Mesenchymal stem cell (in vitro differentiated cells and primary cell): ENCODE results near the gene IGFBP2.

ENCODE experiments used
- DNase-seq: peaks from one replicate; pipeline ENCODE4 v3.0.0-alpha.2; 2013
- H2AFZ ChIP-seq: one replicate; pipeline ENCODE4 v1.6.1; 2013; ENCODE audit warnings: low read depth, mild to moderate bottlenecking, control low read depth, inconsistent platforms, low read length, moderate library complexity
- H2AK5ac ChIP-seq: 2 replicates; pipeline ENCODE4 v1.6.1; 2013; ENCODE audit warnings: low read length, moderate library complexity, mild to moderate bottlenecking, inconsistent platforms; ENCODE audit not compliant: severe bottlenecking
- H2BK120ac ChIP-seq: one replicate; pipeline ENCODE4 v1.6.1; 2013; ENCODE audit warnings: low read depth, mild to moderate bottlenecking, inconsistent platforms, low read length, moderate library complexity
- H2BK12ac ChIP-seq, 2 experiments: one replicate each; pipeline ENCODE4 v1.6.1; 2013; ENCODE audit warnings: inconsistent platforms in 2 of 2, low read length in 2 of 2, mild to moderate bottlenecking in 2 of 2, moderate library complexity in 2 of 2, control low read depth in 1 of 2
- H2BK15ac ChIP-seq: one replicate; pipeline ENCODE4 v1.6.1; 2013; ENCODE audit warnings: mild to moderate bottlenecking, low read depth, inconsistent platforms; ENCODE audit not compliant: poor library complexity, severe bottlenecking
- H2BK5ac ChIP-seq: 2 replicates; pipeline ENCODE4 v1.6.1; 2013; ENCODE audit warnings: low read depth, mild to moderate bottlenecking, low read length, control low read depth, inconsistent platforms; ENCODE audit not compliant: poor library complexity, severe bottlenecking
- H3K14ac ChIP-seq, 2 experiments: one replicate each; pipeline ENCODE4 v1.6.1; 2013; ENCODE audit warnings: inconsistent platforms in 2 of 2, low read length in 2 of 2, control low read depth in 1 of 2, mild to moderate bottlenecking in 1 of 2, moderate library complexity in 1 of 2
- H3K18ac ChIP-seq, 2 experiments: one replicate each; pipeline ENCODE4 v1.6.1; 2013; ENCODE audit warnings: inconsistent platforms in 2 of 2, low read length in 2 of 2, control low read depth in 1 of 2, low read depth in 1 of 2, mild to moderate bottlenecking in 1 of 2
- H3K23ac ChIP-seq, 2 experiments: one replicate each; pipeline ENCODE4 v1.6.1; 2013; ENCODE audit warnings: inconsistent platforms in 2 of 2, low read length in 2 of 2, mild to moderate bottlenecking in 2 of 2, moderate library complexity in 2 of 2, control low read depth in 1 of 2
- H3K27ac ChIP-seq: 2 replicates; pipeline ENCODE4 v1.5.1; 2013; ENCODE audit warnings: mild to moderate bottlenecking, moderate library complexity, low read length, control low read depth, inconsistent platforms; ENCODE audit not compliant: poor library complexity, severe bottlenecking
- H3K27me3 ChIP-seq, 2 experiments: 2 replicates each; pipeline versions ENCODE4 v1.6.1 to v1.7.0; 2013; ENCODE audit warnings: low read length in 2 of 2, mild to moderate bottlenecking in 2 of 2, moderate library complexity in 2 of 2, control low read depth in 1 of 2, inconsistent platforms in 1 of 2; ENCODE audit not compliant: control insufficient read depth in 1 of 2, insufficient read depth in 1 of 2
- H3K36me3 ChIP-seq, 2 experiments: 2 replicates each; pipeline versions ENCODE4 v1.6.1 to v1.7.0; 2013; ENCODE audit warnings: low read length in 2 of 2, control low read depth in 1 of 2, inconsistent platforms in 1 of 2, low read depth in 1 of 2, mild to moderate bottlenecking in 1 of 2; ENCODE audit not compliant: insufficient read depth in 2 of 2, control insufficient read depth in 1 of 2
- H3K4ac ChIP-seq, 2 experiments: one replicate each; pipeline ENCODE4 v1.6.1; 2013; ENCODE audit warnings: inconsistent platforms in 2 of 2, low read length in 2 of 2, mild to moderate bottlenecking in 2 of 2, moderate library complexity in 2 of 2, control low read depth in 1 of 2, low read depth in 1 of 2
- H3K4me1 ChIP-seq: 2 replicates; pipeline ENCODE4 v1.6.1; 2013; ENCODE audit warnings: low read depth, low read length, control low read depth; ENCODE audit not compliant: control insufficient read depth, insufficient read depth
- H3K4me2 ChIP-seq: 2 replicates; pipeline ENCODE4 v1.6.1; 2013; ENCODE audit warnings: low read length, mild to moderate bottlenecking, inconsistent platforms; ENCODE audit not compliant: poor library complexity, severe bottlenecking
- H3K4me3 ChIP-seq, 2 experiments: 2 replicates each; pipeline versions ENCODE4 v1.5.1 to v1.7.0; 2013; ENCODE audit warnings: low read length in 2 of 2, mild to moderate bottlenecking in 2 of 2, control low read depth in 1 of 2, low read depth in 1 of 2; ENCODE audit not compliant: insufficient read depth in 1 of 2
- H3K79me1 ChIP-seq: replicated peaks from 2 replicates; pipeline ENCODE4 v1.6.1; 2013; ENCODE audit warnings: mild to moderate bottlenecking, control low read depth, low read length, inconsistent platforms; ENCODE audit not compliant: poor library complexity, severe bottlenecking
- H3K9ac ChIP-seq: 2 replicates; pipeline ENCODE4 v1.7.0; 2013; ENCODE audit warnings: mild to moderate bottlenecking, low read length, moderate library complexity
- H3K9me3 ChIP-seq: 2 replicates; pipeline ENCODE4 v1.7.0; 2013; ENCODE audit warnings: mild to moderate bottlenecking, low read length; ENCODE audit not compliant: control insufficient read depth
- H4K8ac ChIP-seq: one replicate; pipeline ENCODE4 v1.6.1; 2013; ENCODE audit warnings: inconsistent platforms, mild to moderate bottlenecking, low read length, moderate library complexity
- H4K91ac ChIP-seq: one replicate; pipeline ENCODE4 v1.6.1; 2013; ENCODE audit warnings: mild to moderate bottlenecking, low read length, inconsistent platforms
- WGBS: methylation state at CpG from one replicate; pipeline ENCODE4 v1.1.7; 2013; ENCODE audit warnings: mixed read lengths; 5-methylcytosine and 5-hydroxymethylcytosine counted together

IGFBP2 gene

DNA sequence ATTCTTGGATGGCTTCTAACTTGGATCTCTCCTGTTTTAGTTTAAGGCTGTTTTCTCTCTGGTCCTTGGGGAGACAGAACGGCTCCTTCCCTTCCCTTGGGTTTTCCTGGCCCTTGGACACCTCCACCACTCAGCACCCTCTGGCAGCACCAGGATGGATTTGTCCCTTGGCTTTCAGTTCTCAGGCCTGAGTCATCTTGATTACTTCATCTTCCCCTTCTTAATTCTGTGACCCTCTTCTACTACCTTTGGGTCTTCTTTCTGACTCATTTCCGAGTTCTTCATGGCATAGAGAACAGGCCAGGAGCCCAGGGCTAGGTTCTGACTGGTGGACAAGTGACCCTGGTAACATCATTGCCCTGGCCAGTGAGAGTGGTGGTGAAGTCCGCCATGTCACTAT, 14.9 kb downstream of the IGFBP2 start:
- no peak overlapping the region for H3K27ac ChIP-seq
- H3K18ac ChIP-seq: peak overlapping the region in 1 of 2 experiments; percentile 1
- H2BK5ac ChIP-seq: no peak overlapping the region
- no peak overlapping the region for H2BK120ac ChIP-seq
- H3K4me1 ChIP-seq: peaks cover 16% of the 10 kb centered on the region
- no peaks in the 10 kb centered on the region for H3K9me3 ChIP-seq
- H4K8ac ChIP-seq: no peak overlapping the region
- H2AFZ ChIP-seq: no peak overlapping the region
- no peak overlapping the region for H2BK12ac ChIP-seq
- no peak overlapping the region for H3K4ac ChIP-seq
- H2AK5ac ChIP-seq: no peak overlapping the region
- no peak overlapping the region for H2BK15ac ChIP-seq
- peaks cover 0 to 38% of the 10 kb centered on the region in 2 experiments for H3K27me3 ChIP-seq
- DNase-seq: peak; percentile 54
- H3K79me1 ChIP-seq: peaks cover 18% of the 10 kb centered on the region
- no peak overlapping the region for H3K23ac ChIP-seq
- H3K4me2 ChIP-seq: no peak overlapping the region
- 84% methylated on average over 3 of the region's 3 CpGs for WGBS
- no peak overlapping the region for H3K4me3 ChIP-seq
- peaks cover 0 to 6% of the 10 kb centered on the region in 2 experiments for H3K36me3 ChIP-seq
- no peak overlapping the region for H4K91ac ChIP-seq
- peak overlapping the region in 1 of 2 experiments; percentile 18 for H3K14ac ChIP-seq
- no peak overlapping the region for H3K9ac ChIP-seq

DNA sequence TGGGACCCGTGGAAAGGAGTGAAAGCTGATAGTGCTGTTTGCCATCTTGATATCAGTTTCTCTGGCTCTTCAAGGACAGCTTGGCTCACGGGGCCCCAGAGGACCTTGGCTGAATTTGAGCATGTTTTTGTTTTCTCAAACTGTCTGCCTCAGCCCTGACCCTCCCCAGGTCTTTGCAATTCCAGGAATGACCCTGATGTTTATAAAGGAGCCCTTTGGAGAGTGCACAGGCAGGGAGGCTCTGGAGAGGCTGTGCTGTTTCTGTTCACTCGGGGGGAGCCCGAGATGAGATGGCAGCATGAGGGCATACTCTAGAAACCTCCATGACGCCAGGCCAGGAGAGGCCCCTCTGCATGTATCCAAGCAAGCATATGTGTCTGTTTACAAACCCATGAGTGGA, 16.4 kb downstream of the IGFBP2 start:
- H3K9ac ChIP-seq: no peak overlapping the region
- H3K9me3 ChIP-seq: no peaks in the 10 kb centered on the region
- no peak overlapping the region for H2BK15ac ChIP-seq
- no peak overlapping the region for H2BK120ac ChIP-seq
- H3K79me1 ChIP-seq: peaks cover 21% of the 10 kb centered on the region
- WGBS: 72% methylated on average over 5 of the region's 5 CpGs
- no peak overlapping the region for H3K23ac ChIP-seq
- no peak overlapping the region for H2AFZ ChIP-seq
- no peak overlapping the region for H4K91ac ChIP-seq
- H3K18ac ChIP-seq: no peak overlapping the region
- no peak overlapping the region for H3K27ac ChIP-seq
- no peak overlapping the region for H3K14ac ChIP-seq
- H3K4me3 ChIP-seq: no peak overlapping the region
- no peak overlapping the region for H4K8ac ChIP-seq
- H3K4ac ChIP-seq: no peak overlapping the region
- no peak overlapping the region for H2BK5ac ChIP-seq
- no peak for DNase-seq
- H3K4me2 ChIP-seq: no peak overlapping the region
- H2BK12ac ChIP-seq: no peak overlapping the region
- peaks cover 17% of the 10 kb centered on the region for H3K4me1 ChIP-seq
- peaks cover 0 to 6% of the 10 kb centered on the region in 2 experiments for H3K36me3 ChIP-seq
- no peak overlapping the region for H2AK5ac ChIP-seq
- H3K27me3 ChIP-seq: peaks cover 0 to 28% of the 10 kb centered on the region in 2 experiments

DNA sequence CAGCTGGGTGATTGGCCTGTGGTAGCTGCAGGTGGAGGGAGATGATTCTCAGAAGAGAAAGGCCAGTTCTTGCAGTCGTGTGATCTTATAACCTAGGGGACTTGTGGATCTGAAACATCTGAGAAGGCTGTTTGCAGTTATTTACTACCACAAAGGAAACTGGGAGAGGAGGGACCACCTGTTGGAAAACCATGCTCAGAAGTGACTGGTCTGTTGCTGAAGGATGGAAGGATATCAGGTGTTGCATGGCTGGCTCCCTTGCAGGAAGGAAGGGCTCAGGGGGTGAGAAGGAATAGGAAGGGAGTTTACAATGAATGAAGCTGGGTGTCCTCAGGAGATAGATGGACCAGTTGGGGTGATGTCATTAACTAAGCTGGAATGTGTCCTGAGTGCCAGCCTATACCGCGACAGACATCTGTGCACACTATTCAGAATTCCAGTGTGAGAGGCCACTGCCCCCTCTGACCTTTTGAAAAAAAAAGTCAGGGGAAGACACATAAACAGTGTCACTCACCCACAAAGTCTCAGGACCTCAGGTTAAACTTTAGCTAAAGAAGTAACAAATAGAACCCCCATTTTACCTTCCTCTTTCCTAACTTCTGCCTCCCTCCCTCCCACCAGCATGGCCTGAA, 17.5 kb downstream of the IGFBP2 start:
- Histone ChIP-seq H3K4me1 (peaks cover 15% of the 10 kb centered on the region), H3K27me3 (peaks cover 0 to 16% of the 10 kb centered on the region in 2 experiments), H3K4me2 (no peak overlapping the region), H2AK5ac (no peak overlapping the region), H3K36me3 (peaks cover 0 to 3% of the 10 kb centered on the region in 2 experiments), H2BK12ac (no peak overlapping the region), H2AFZ (no peak overlapping the region), H2BK120ac (no peak overlapping the region), H3K4me3 (no peak overlapping the region), H3K4ac (no peak overlapping the region), H3K9me3 (no peaks in the 10 kb centered on the region), H4K8ac (no peak overlapping the region), H2BK5ac (no peak overlapping the region), H3K23ac (no peak overlapping the region), H4K91ac (no peak overlapping the region), H3K9ac (no peak overlapping the region), H3K14ac (no peak overlapping the region), H3K27ac (no peak overlapping the region), H3K18ac (no peak overlapping the region), H2BK15ac (no peak overlapping the region), H3K79me1 (peaks cover 18% of the 10 kb centered on the region)
- 60% methylated on average over 3 of the region's 3 CpGs for WGBS
- no peak for DNase-seq

DNA sequence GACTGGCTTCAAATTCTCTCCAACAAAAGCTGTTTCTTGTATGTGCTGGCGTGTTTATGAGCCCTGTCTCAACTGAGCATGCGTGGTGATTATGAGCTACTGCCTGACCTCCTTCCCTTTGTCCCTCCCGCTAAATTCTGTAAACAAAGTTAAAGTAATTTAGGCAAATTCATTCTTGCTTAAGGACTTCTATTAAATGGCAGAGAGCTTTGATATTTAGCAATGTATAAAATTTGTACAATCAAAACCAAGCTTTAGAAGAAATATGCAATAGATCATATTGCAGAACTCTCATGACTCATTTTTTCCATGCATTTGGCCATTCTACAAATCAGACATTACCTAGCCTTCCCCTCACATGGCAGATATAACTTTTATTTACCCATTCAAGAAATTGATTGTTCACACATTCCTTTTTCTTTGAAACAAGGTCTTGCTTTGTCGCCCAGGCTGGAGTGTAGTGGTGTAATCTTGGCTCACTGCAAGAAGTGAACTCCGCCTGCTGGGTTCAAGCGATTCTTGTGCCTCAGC, 18.2 kb downstream of the IGFBP2 start:
- Histone ChIP-seq H2BK5ac (no peak overlapping the region), H2BK15ac (no peak overlapping the region), H3K4ac (no peak overlapping the region), H3K4me3 (no peak overlapping the region), H3K23ac (no peak overlapping the region), H3K9me3 (no peaks in the 10 kb centered on the region), H3K79me1 (peaks cover 21% of the 10 kb centered on the region), H2BK120ac (no peak overlapping the region), H3K18ac (no peak overlapping the region), H4K8ac (no peak overlapping the region), H2AFZ (no peak overlapping the region), H3K27me3 (peaks cover 0 to 12% of the 10 kb centered on the region in 2 experiments), H3K4me2 (no peak overlapping the region), H3K36me3 (peaks cover 0 to 8% of the 10 kb centered on the region in 2 experiments), H2BK12ac (no peak overlapping the region), H3K9ac (no peak overlapping the region), H3K27ac (peak overlapping the region; percentile 19), H2AK5ac (no peak overlapping the region), H3K4me1 (peaks cover 15% of the 10 kb centered on the region), H3K14ac (no peak overlapping the region), H4K91ac (no peak overlapping the region)
- DNase-seq: peak; percentile 38
- 97% methylated on average over 5 of the region's 6 CpGs for WGBS
